Glomerular endothelial cell (primary cell): ENCODE measurements around the gene PRRT1. TPM values are rescaled to one million over a fixed set of nuclear protein-coding genes. Genes with fewer than 3 reads are reported as not detected.
"Not testable (repeated sequence)": the region's sequence is repeated elsewhere in the genome, so short reads cannot be mapped to it uniquely, and the experiment has no call there.

Source experiments
- DNase-seq: peaks from one replicate; pipeline ENCODE4 v3.0.0-alpha.2; 2011; ENCODE audit warnings: low read depth, low spot score; ENCODE audit errors: extremely low read depth
- total RNA-seq: library from RNA; depleted of rRNA; stranded (reverse); fragments of >200 nt; gene quantifications from 2 replicates; pipeline ENCODE4 v1.2.3, GENCODE V29; 2015

Gene PRRT1
- total RNA-seq, 1 donor from 2014 or later, result 0.70 TPM

GRCh38 chr6:32105433-32105832, 46.3 kb downstream of the PRRT1 start:
- DNase-seq, result no peak

- DNase-seq, result no peak
Measured at GRCh38 chr6:32102255-32102654, 49.5 kb downstream of the PRRT1 start.

- DNase-seq, result not testable (repeated sequence)
Measured at GRCh38 chr6:32100251-32100650, 51.5 kb downstream of the PRRT1 start.

Other genes with a start within 250 kb of the PRRT1 start
- gene ZBTB12, start 249.9 kb downstream of the PRRT1 start, total RNA-seq, result 1.7 TPM in 2 replicates
- gene C2, start 224.2 kb downstream of the PRRT1 start, total RNA-seq, result not detected in 2 replicates
- gene CFB, start 205.8 kb downstream of the PRRT1 start, total RNA-seq, result 0.53 and 2.3 TPM in 2 replicates
- 101 and 117 TPM in 2 replicates for gene NELFE, start 193.0 kb downstream of the PRRT1 start, total RNA-seq
- 42.1 and 46.3 TPM in 2 replicates for gene SKIC2, start 192.8 kb downstream of the PRRT1 start, total RNA-seq
- gene DXO, start 179.8 kb downstream of the PRRT1 start, total RNA-seq, result 16.6 and 17.3 TPM in 2 replicates
- 1.3 and 1.8 TPM in 2 replicates for gene C4A, start 169.9 kb downstream of the PRRT1 start, total RNA-seq
- gene C4B, start 137.1 kb downstream of the PRRT1 start, total RNA-seq, result 1.1 and 1.3 TPM in 2 replicates
- not detected in 2 replicates for gene CYP21A2, start 113.5 kb downstream of the PRRT1 start, total RNA-seq
- gene TNXB, start 42.6 kb downstream of the PRRT1 start, total RNA-seq, result 1.5 and 1.7 TPM in 2 replicates
- gene ATF6B, start 23.7 kb downstream of the PRRT1 start, total RNA-seq, result 46.3 and 87.6 TPM in 2 replicates
- gene FKBPL, start 21.7 kb downstream of the PRRT1 start, total RNA-seq, result 3.0 and 5.5 TPM in 2 replicates
- 18.0 and 54.3 TPM in 2 replicates for gene PPT2, start 2.2 kb upstream of the PRRT1 start, total RNA-seq
- 6.1 and 7.1 TPM in 2 replicates for gene EGFL8, start 12.7 kb upstream of the PRRT1 start, total RNA-seq
- gene AGPAT1, start 24.1 kb upstream of the PRRT1 start, total RNA-seq, result 58.8 and 60.7 TPM in 2 replicates
- gene RNF5, start 26.5 kb upstream of the PRRT1 start, total RNA-seq, result 72.6 and 88.0 TPM in 2 replicates
- gene AGER, start 32.3 kb upstream of the PRRT1 start, total RNA-seq, result 0.19 and 6.1 TPM in 2 replicates
- 38.3 and 72.2 TPM in 2 replicates for gene PBX2, start 38.3 kb upstream of the PRRT1 start, total RNA-seq
- gene GPSM3, start 40.7 kb upstream of the PRRT1 start, total RNA-seq, result 15.5 and 21.8 TPM in 2 replicates
- gene NOTCH4, start 72.1 kb upstream of the PRRT1 start, total RNA-seq, result 66.1 and 242 TPM in 2 replicates
- not detected in 2 replicates for gene TSBP1, start 220.0 kb upstream of the PRRT1 start, total RNA-seq